Neural progenitor cell (in vitro differentiated cells): Measurements from ENCODE around the gene HOXA11. TPM values are rescaled to one million over a fixed set of nuclear protein-coding genes. Genes with fewer than 3 reads are reported as not detected.

ENCODE experiments used
- DNase-seq: peaks from one replicate; pipeline ENCODE4 v3.0.0-alpha.2; 2016; ENCODE audit warnings: low spot score
- H2AFZ ChIP-seq: fragments of 200-600 bp; sonication (generic); replicated peaks from 2 replicates; pipeline ENCODE4 v1.6.1; 2016; ENCODE audit warnings: antibody characterized with exemption
- H3F3A ChIP-seq: fragments of 200-600 bp; sonication (generic); 2 replicates; pipeline ENCODE4 v1.6.1; 2016; ENCODE audit warnings: antibody characterized with exemption, low read depth
- H3K27ac ChIP-seq: fragments of 200-600 bp; sonication (generic); 2 replicates; pipeline ENCODE4 v1.5.1; 2016; ENCODE audit warnings: mild to moderate bottlenecking
- H3K27me3 ChIP-seq: fragments of 200-600 bp; sonication (generic); 2 replicates; pipeline ENCODE4 v1.6.1; 2016; ENCODE audit warnings: mild to moderate bottlenecking, moderate library complexity
- H3K36me3 ChIP-seq: fragments of 200-600 bp; sonication (generic); 2 replicates; pipeline ENCODE4 v1.5.1; 2016
- H3K4me1 ChIP-seq: fragments of 200-600 bp; sonication (generic); 2 replicates; pipeline ENCODE4 v1.6.1; 2016; ENCODE audit warnings: mixed run types
- H3K4me2 ChIP-seq: fragments of 200-600 bp; sonication (generic); 2 replicates; pipeline ENCODE4 v1.6.1; 2016
- H3K4me3 ChIP-seq: fragments of 200-600 bp; sonication (generic); 2 replicates; pipeline ENCODE4 v1.5.1; 2016
- H3K79me2 ChIP-seq: fragments of 200-600 bp; sonication (generic); 2 replicates; pipeline ENCODE4 v1.6.1; 2016; ENCODE audit warnings: low read depth
- H3K9ac ChIP-seq: fragments of 200-600 bp; sonication (generic); 2 replicates; pipeline ENCODE4 v1.6.1; 2016
- H3K9me3 ChIP-seq: fragments of 200-600 bp; sonication (generic); 2 replicates; pipeline ENCODE4 v1.5.1; 2016; ENCODE audit warnings: low read depth
- H4K20me1 ChIP-seq: fragments of 200-600 bp; sonication (generic); 2 replicates; pipeline ENCODE4 v1.6.1; 2016; ENCODE audit warnings: low read depth
- H3K27ac Mint-ChIP-seq: 3 replicates; pipeline ENCODE4 v1.8.0; 2021; ENCODE audit warnings: mixed read lengths
- H3K27me3 Mint-ChIP-seq: 2 replicates; pipeline ENCODE4 v1.8.0; 2022; ENCODE audit warnings: low read depth, mild to moderate bottlenecking, inconsistent platforms, moderate library complexity, mixed read lengths; ENCODE audit not compliant: insufficient read depth
- H3K36me3 Mint-ChIP-seq: 3 replicates; pipeline ENCODE4 v1.8.0; 2021; ENCODE audit warnings: mixed read lengths
- H3K4me1 Mint-ChIP-seq: 3 replicates; pipeline ENCODE4 v1.8.0; 2021; ENCODE audit warnings: mixed read lengths
- H3K4me3 Mint-ChIP-seq: 3 replicates; pipeline ENCODE4 v1.8.0; 2021; ENCODE audit warnings: mild to moderate bottlenecking, moderate library complexity, mixed read lengths
- H3K9me3 Mint-ChIP-seq: 3 replicates; pipeline ENCODE4 v1.8.0; 2020; ENCODE audit warnings: mixed read lengths
- CTCF ChIP-seq: fragments of 200-600 bp; sonication (generic); IDR thresholded peaks from 2 replicates; pipeline ENCODE4 v1.5.1; 2017; ENCODE audit warnings: antibody characterized with exemption, mild to moderate bottlenecking
- EZH2 ChIP-seq: fragments of 200-600 bp; sonication (generic); IDR thresholded peaks from 2 replicates; pipeline ENCODE4 v1.6.1; 2017; ENCODE audit warnings: antibody characterized with exemption, mild to moderate bottlenecking, moderate library complexity
- EZH2phosphoT487 ChIP-seq: fragments of 200-600 bp; sonication (generic); IDR thresholded peaks from 2 replicates; pipeline ENCODE4 v1.6.1; 2017; ENCODE audit warnings: antibody characterized with exemption
- total RNA-seq: library from RNA; depleted of rRNA; stranded (reverse); fragments of >200 nt; gene quantifications from 2 replicates; pipeline ENCODE4 v1.2.3, GENCODE V29; 2015; ENCODE audit warnings: low replicate concordance

HOXA11 gene
- total RNA-seq, 1 donor from 2014 or later, result not detected

GRCh38 chr7:27203964-27204594 is 19.0 kb upstream of the HOXA11 start:
- no peak overlapping the region for H3K4me2 ChIP-seq
- peaks cover 16% of the 10 kb centered on the region for H3F3A ChIP-seq
- H3K79me2 ChIP-seq, result no peaks in the 10 kb centered on the region
- no peaks in the 10 kb centered on the region for H3K9me3 ChIP-seq
- H3K4me3 ChIP-seq, result no peak overlapping the region
- H4K20me1 ChIP-seq, result peaks cover 91% of the 10 kb centered on the region
- no peak overlapping the region for H3K9ac ChIP-seq
- H3K27ac ChIP-seq, result no peak overlapping the region
- Mint-ChIP-seq H3K4me1 (peaks cover 11% of the 10 kb centered on the region), H3K27ac (no peak overlapping the region), H3K4me3 (no peak overlapping the region), H3K27me3 (peaks cover 88% of the 10 kb centered on the region), H3K36me3 (no peaks in the 10 kb centered on the region), H3K9me3 (peaks cover 12% of the 10 kb centered on the region)
- peaks cover 100% of the 10 kb centered on the region for H3K27me3 ChIP-seq
- TF ChIP-seq EZH2 (no peak), CTCF (no peak), EZH2phosphoT487 (no peak)
- H2AFZ ChIP-seq, result no peak overlapping the region
- DNase-seq, result no peak
- no peaks in the 10 kb centered on the region for H3K36me3 ChIP-seq
- peaks cover 11% of the 10 kb centered on the region for H3K4me1 ChIP-seq

- no peak overlapping the region for H3K27ac Mint-ChIP-seq
- H3K27me3 ChIP-seq, result peaks cover 100% of the 10 kb centered on the region
- peaks cover 16% of the 10 kb centered on the region for H3F3A ChIP-seq
- no peak overlapping the region for H3K4me3 ChIP-seq
- no peaks in the 10 kb centered on the region for H3K9me3 ChIP-seq
- no peak overlapping the region for H3K27ac ChIP-seq
- H4K20me1 ChIP-seq, result peaks cover 92% of the 10 kb centered on the region
- H3K36me3 Mint-ChIP-seq, result no peaks in the 10 kb centered on the region
- H2AFZ ChIP-seq, result no peak overlapping the region
- no peaks in the 10 kb centered on the region for H3K79me2 ChIP-seq
- H3K4me2 ChIP-seq, result no peak overlapping the region
- H3K4me1 Mint-ChIP-seq, result peaks cover 11% of the 10 kb centered on the region
- H3K4me1 ChIP-seq, result peaks cover 11% of the 10 kb centered on the region
- no peak for DNase-seq
- peaks cover 11% of the 10 kb centered on the region for H3K9me3 Mint-ChIP-seq
- H3K4me3 Mint-ChIP-seq, result no peak overlapping the region
- no peaks in the 10 kb centered on the region for H3K36me3 ChIP-seq
- TF ChIP-seq EZH2 (no peak), EZH2phosphoT487 (peak; percentile 8), CTCF (no peak)
- H3K27me3 Mint-ChIP-seq, result peaks cover 88% of the 10 kb centered on the region
- no peak overlapping the region for H3K9ac ChIP-seq
Measured at GRCh38 chr7:27203365-27203953, 18.4 kb upstream of the HOXA11 start.

GRCh38 chr7:27202862-27203134 is 17.8 kb upstream of the HOXA11 start:
- peaks cover 90% of the 10 kb centered on the region for H3K27me3 Mint-ChIP-seq
- Histone ChIP-seq H4K20me1 (peaks cover 92% of the 10 kb centered on the region), H3K4me2 (no peak overlapping the region)

More at GRCh38 chr7:27202862-27203134, 17.8 kb upstream of the HOXA11 start:
- DNase-seq, result no peak
- H3K4me1 ChIP-seq, result peaks cover 5% of the 10 kb centered on the region
- H3K4me3 ChIP-seq, result no peak overlapping the region
- H3K9ac ChIP-seq, result no peak overlapping the region
- no peaks in the 10 kb centered on the region for H3K36me3 ChIP-seq
- H3K27me3 ChIP-seq, result peaks cover 100% of the 10 kb centered on the region
- H2AFZ ChIP-seq, result no peak overlapping the region
- no peaks in the 10 kb centered on the region for H3K9me3 ChIP-seq
- no peak overlapping the region for H3K27ac ChIP-seq
- Mint-ChIP-seq H3K9me3 (peaks cover 9% of the 10 kb centered on the region), H3K36me3 (no peaks in the 10 kb centered on the region), H3K27ac (no peak overlapping the region), H3K4me3 (no peak overlapping the region), H3K4me1 (peaks cover 11% of the 10 kb centered on the region)
- TF ChIP-seq EZH2 (no peak), CTCF (no peak), EZH2phosphoT487 (no peak)
- no peaks in the 10 kb centered on the region for H3K79me2 ChIP-seq
- peaks cover 11% of the 10 kb centered on the region for H3F3A ChIP-seq
